Activated gamma-delta T cell treated with Interleukin-2 at 50 U/mL for 16 hours (primary cell): ENCODE data around the gene CD6.

Source experiments
- DNase-seq: peaks from one replicate; pipeline ENCODE4 v3.0.0-alpha.2; 2020

The CD6 gene, protein sequence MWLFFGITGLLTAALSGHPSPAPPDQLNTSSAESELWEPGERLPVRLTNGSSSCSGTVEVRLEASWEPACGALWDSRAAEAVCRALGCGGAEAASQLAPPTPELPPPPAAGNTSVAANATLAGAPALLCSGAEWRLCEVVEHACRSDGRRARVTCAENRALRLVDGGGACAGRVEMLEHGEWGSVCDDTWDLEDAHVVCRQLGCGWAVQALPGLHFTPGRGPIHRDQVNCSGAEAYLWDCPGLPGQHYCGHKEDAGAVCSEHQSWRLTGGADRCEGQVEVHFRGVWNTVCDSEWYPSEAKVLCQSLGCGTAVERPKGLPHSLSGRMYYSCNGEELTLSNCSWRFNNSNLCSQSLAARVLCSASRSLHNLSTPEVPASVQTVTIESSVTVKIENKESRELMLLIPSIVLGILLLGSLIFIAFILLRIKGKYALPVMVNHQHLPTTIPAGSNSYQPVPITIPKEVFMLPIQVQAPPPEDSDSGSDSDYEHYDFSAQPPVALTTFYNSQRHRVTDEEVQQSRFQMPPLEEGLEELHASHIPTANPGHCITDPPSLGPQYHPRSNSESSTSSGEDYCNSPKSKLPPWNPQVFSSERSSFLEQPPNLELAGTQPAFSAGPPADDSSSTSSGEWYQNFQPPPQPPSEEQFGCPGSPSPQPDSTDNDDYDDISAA

DNA sequence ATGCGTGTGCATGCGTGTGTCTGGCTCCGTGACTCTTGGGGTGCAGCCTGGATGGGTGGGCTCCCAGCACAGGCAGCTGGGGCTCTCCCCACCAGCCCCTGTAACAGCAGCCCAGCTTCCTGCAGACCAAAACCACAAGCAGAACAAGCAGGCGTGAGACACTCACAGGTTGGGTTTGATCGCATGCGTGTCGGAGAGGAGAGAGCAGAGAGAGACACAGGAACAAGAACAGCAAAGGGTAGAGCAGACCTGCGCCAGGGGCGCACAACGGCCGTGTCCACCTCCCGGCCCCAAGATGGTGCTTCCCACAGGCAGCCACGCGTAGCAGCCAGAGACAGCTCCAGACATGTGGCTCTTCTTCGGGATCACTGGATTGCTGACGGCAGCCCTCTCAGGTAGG is at the start of gene CD6:
Gene CD6 (plus strand): TSS at position 161 of the 400 bp plus-strand sequence. CDS start 186 bp downstream, at position 347.
- DNase-seq: peak; percentile 69

DNA sequence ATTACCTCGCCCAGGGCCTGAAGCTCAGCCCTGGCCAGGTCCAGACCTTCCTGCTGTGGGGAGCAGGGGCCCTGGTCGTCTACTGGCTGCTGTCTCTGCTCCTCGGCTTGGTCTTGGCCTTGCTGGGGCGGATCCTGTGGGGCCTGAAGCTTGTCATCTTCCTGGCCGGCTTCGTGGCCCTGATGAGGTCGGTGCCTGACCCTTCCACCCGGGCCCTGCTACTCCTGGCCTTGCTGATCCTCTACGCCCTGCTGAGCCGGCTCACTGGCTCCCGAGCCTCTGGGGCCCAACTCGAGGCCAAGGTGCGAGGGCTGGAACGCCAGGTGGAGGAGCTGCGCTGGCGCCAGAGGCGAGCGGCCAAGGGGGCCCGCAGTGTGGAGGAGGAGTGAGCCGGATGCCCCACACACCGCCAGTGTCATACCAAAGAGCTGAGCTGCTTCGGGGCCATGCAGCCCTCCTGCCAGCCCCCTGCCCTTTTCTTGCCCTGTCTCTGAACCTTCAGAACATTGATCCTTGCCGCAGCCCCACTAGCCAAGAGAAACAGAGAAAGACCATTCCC is 49.6 kb upstream of the CD6 start:
- no peak for DNase-seq

GRCh38 chr11:60922906-60923305 is 48.6 kb upstream of the CD6 start:
- DNase-seq: no peak

DNA sequence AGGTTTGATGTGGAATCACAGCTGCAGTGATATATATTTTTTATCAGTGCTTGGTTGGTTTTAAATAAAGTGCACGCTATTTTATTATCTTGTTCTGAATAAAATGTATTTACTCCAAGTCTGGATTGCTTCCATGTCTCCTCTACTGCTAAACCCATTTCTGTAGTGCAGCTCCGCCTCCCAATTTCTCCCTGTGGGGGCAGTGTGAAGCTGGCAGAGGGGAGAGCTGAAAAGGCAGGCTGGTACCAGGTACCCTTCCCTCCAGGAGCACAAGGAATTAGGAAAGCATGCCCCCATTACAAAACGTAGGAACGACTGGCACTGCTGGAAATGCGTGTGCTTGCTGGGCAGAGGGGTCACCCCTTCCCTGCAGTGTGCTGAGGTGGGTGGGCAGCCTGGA is 48.2 kb upstream of the CD6 start:
- DNase-seq: no peak

DNA sequence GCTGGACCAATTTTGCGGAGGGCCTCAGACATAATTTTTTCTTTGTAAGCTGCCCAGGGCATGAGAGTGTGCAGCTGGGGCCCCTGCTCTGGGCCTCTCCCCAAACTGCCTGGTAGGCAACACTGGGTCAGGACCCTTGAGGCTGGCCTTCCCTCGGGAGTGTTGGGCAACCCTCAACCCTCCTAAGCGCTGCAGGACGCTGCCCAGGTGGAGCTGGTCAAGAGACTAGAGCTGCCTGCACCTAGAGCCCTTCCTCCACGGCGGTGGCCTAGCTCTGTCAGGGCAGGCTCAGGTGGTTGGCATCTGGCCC is 47.7 kb upstream of the CD6 start:
- DNase-seq: no peak

DNA sequence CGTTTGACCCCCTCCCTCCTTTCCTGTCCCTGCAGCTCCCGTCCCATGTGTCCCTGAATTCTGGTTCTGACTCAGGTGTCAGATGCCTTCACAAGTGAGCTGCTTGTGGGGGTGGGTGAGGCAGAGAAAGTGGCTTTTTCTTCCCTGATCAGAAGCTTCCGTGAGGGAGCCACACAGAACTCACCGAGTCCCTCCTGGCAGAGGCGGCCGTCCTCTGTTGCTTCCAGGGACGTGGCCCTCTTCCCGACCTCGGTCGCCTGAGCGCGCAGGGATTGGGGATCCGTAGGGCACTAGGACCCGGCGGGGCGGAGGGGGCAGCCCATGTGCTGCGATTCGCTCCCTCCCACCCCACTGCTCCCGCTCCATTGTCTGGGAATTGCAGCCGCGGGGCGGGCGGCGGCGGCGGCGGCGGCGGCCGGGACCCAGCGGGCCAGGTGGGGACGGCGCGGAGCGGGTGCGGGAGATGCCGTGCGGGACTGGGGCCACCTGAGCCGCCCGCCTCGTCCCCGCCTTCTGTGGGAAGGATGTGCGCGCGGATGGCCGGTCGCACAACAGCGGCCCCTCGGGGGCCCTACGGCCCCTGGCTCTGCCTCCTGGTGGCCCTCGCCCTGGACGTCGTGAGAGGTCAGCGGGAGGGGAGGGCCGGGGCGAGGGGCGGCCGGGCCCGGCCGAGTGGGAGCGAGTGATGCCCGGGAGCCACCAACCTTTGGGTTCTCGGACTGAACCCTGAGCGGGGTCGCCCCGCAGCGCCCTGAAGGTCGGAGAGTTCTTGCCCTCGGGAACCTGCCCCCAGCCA is 47.2 kb upstream of the CD6 start, which contains the start of gene TMEM132A:
Gene TMEM132A (plus strand): TSS at position 351 of the 796 bp plus-strand sequence. CDS start 174 bp downstream, at position 525.
- no peak for DNase-seq

DNA sequence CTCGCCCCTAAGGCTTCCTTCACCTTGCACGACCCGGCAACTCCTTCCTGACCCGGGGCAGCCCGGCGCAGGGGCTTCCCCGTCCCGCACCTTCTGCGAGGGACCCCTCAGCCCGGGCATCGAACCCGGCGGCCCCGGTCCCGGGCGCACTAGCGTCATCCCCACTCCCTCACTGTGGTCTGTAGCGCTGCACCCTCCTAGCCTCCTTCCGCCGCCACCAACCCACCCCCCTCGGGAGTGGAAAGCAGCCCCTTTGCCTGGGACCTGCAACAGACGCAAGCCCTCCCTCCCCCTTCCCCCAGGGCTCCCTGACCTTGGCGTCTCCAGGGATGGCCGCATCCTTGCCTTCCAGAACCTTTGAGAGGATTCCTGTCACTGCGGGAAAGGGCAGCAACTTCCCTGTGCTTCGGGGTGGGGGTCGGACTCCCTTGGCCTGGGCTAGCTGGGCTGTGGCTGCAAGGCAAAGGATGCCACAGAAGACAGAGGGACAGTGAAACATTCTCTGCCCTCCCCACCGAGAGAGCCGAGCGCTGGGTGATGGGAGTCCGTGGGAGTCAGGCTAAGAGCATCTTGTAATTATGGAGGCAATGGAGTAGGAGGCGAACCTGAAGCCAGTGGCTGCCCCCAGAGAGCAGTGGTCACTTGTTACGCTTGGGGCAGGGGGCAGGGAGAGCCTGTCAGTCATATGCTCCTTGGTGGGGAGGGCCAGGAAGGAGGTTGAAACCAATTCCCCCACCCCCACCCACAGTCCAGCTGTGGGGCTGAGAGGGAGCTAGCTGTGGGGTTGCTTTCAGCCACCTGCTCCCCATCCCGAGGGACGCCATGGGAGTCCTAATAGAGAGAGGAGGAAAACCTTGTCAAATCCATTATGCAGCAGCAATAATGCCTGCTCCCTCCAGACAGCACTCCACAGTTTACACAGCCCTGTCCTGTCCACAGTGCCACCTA is 46.3 kb upstream of the CD6 start:
- no peak for DNase-seq

DNA sequence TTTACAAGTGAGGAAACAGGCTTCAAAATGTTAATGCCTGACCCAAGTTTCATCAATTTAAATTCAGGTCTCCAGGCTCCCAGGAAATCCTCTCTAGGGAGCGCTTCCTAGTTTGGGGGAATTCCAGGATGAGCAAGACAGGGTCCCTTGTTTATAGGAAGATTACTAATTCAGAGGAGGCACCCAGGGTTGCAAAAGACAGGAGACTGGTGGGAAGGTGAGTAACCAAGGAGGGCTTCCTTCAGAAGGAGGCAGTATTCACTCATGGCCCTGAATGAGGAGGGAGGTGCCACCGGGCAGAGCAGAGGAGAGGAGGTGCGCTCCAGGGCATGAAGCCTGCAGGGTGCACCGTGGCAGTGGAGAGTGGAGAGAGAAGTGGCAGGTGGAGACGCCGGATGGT is 45.6 kb upstream of the CD6 start:
- no peak for DNase-seq

DNA sequence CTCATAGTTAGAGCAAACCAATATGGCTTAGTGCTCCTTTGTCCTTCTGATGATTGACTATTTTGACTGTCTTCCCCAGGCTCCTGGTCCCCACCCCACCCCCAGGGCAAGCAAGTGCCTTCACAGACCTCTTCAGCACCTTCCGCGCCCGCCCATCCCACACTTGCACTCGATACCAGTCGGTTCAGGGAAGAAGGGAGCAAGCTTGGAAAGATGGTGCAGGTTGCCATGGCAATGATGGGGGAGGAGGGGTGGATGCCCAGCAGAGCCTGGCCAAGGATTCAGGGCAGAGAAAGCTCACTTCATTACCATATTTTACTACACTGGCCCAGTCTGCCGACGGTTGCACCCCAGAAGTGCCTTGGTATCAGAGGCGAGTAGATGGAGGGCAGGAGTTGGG is 45.0 kb upstream of the CD6 start:
- no peak for DNase-seq

- DNase-seq: no peak
Observed at GRCh38 chr11:60927061-60927592, 44.4 kb upstream of the CD6 start.

DNA sequence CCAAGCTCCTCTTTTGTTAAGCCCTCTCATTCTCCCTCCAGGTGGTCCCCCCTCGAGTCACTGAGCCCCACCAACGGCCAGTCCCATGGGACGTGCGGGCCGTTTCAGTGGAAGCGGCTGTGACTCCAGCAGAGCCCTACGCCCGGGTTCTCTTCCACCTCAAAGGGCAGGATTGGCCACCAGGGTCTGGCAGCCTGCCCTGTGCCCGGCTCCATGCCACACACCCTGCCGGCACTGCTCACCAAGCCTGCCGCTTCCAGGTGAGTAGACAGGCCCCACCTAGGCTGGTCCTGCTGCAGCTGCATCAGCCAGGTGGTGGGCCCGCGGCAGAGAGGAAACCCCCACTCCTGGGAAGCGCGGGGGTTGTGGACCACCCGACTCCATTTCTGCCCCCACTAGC is 43.9 kb upstream of the CD6 start:
- no peak for DNase-seq

- DNase-seq: no peak
Observed at GRCh38 chr11:60928563-60929001, 42.9 kb upstream of the CD6 start.

- no peak for DNase-seq
Observed at GRCh38 chr11:60929764-60930163, 41.7 kb upstream of the CD6 start.

GRCh38 chr11:60930394-60930793 is 41.1 kb upstream of the CD6 start:
- no peak for DNase-seq

GRCh38 chr11:60931917-60932316 is 39.6 kb upstream of the CD6 start:
- DNase-seq: no peak

- no peak for DNase-seq
Observed at GRCh38 chr11:60932605-60933356, 38.7 kb upstream of the CD6 start.

- no peak for DNase-seq
Observed at GRCh38 chr11:60933416-60934123, 37.9 kb upstream of the CD6 start.

- no peak for DNase-seq
Observed at GRCh38 chr11:60934124-60934789, 37.2 kb upstream of the CD6 start.

GRCh38 chr11:60934790-60935605 is 36.5 kb upstream of the CD6 start:
- DNase-seq: no peak
